ENCODE measurements around the gene DEUP1.

DEUP1 gene

DNA sequence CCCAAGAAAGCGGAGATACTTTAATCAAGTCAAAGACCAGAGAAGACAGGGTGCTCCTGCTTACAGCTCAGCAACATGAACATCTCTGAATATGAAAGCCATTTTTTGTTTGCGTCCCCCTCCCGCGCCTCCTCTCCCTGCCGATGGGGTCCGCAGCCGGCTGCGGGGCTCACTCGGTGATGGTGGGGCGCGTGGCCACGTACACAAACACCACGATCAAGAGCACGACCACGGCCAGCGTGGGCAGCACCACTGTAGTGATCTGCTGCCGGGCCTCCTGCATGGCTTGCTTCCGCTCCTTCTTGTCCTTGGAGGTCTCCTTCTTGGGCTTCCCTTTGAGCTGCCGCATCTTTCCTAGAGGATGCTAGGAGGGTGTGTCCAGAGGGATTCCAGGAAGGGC is 148.3 kb downstream of the DEUP1 start:
- DNase-seq (ENCODE audit: low read depth): no peak

DNA sequence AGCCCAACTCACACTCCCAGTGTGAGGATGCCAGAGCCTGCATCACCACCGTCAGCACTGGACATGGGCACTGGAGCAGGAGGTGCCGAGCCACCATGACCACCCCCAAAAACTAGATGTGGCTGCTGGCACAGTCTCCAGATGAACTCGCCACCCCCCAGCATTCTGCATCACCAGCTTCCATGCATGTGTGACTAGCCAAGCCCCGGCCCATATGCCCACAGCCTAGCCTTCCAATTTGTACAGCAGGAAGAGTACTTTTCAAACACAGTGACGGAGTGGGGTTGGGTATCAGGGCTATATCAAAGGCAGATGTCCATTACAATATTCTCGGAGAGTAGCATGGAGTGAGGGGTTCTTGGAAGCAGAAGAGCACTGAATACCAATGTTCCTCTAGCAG is 149.7 kb downstream of the DEUP1 start:
- DNase-seq (ENCODE audit: low read depth): no peak

DNA sequence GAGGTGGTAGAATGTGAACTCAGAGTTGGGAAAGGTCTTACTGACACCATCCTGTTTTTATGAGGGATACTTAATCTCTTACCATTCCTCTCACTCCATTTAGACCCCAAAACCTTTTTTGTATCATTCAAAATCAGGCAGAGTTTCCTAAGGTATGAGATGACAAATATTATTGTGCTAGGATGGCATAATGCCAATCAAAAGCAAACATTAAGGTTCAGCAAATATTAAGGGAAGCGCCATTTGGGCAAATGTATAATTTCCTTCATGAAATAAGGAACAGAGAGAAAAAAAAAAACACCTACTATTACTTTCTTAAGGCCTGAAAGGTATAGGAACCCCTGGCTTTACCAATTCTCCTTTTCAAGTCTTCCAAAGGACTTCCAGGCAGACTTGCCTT is 150.2 kb downstream of the DEUP1 start:
- DNase-seq (ENCODE audit: low read depth): no peak

DNA sequence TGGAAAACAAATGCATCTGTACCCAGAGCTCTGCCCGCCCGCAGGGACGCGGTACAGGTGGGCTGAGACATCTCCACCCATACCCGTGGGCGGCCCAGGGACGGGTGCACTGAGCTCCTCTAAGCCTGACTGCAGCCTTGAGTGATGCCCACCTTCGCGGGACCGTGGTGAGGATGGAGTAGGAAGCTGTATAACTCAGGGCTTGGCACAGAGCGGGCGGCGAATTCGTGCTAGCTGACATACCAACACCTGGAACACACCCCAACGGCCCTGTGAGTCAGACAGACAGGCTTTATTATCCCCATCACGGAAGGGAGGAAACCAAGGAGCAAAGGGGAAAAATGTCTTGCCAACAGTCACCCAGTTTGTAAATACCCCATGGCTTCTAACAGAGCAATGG is 150.7 kb downstream of the DEUP1 start:
- no peak for DNase-seq (ENCODE audit: low read depth)

DNA sequence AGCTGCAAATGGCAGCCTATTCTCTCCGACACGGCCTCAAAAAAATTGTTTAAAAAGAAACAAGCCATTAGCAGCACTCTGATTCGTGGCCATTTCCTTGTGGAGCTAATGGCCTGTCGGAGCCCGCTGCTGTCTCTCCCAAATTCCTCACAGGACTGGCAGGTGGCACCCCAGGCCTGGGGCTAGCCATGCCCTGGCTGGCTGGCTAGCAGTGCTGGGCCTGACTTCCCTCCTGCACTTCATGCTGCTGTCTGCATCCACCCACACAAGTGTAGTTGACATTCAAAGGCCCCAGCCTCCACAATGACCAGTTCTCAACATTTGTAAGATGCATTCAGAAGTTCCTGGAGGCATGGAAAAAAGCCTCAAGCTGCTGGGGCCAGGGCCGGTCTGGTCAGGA is 151.2 kb downstream of the DEUP1 start:
- no peak for DNase-seq (ENCODE audit: low read depth)

DNA sequence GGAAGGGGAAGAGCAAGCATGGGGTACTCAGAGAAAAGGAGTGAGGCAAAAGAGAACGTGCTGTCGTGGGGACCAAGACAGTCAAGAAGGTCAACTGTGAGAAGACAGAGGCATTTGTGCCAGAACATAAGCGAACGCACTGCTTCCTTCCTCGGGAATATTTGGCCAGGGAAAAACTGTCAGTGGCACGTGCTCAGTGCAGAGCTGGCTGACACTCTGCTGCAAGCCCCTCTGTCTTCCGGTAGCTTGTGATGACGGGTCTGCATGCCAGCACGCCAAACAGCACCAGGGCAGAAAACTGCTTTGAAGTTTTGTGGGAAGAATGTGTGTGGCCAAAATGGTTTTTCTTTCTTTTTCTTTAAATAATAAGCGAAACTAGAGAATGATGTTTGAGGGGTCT is 152.0 kb downstream of the DEUP1 start:
- no peak for DNase-seq (ENCODE audit: low read depth)

DNA sequence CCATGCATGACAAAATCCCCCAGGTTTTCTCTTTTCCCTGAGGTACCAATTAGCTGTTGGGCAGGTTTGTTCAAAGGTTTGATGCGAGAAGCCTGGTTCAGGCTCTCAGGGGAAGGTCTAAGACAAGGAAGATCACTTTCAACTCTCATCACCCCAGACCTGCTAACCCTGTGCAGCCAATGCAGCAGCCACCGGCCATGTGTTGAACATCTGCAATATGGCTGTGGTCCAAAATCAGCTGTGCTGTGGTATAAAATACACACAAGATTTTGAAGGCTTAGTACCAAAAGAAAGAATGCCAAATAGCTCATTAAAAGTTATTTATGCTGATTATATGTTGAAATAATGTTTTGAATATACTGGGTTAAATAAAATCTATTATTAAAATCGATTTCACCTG is 154.2 kb downstream of the DEUP1 start:
- DNase-seq (ENCODE audit: low read depth): no peak

DNA sequence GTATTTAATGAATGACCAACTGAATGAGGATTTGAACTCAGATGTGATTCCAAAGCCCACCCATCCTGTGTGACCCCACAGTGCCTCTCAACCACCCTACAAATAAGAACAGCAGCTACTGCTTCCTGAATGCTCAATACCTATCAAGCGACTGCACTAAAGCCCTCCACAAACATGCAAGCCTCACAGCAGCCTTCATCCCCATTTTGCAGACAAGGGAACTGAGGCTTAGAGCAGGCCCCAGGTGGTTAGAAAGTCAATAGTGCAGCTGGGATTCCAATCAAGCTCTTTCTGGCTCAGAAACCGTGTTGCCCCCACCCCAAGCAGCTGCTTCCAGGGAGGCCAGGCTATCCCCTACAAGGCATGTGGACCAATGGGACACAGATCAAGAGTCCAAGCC is 155.4 kb downstream of the DEUP1 start:
- DNase-seq (ENCODE audit: low read depth): no peak

DNA sequence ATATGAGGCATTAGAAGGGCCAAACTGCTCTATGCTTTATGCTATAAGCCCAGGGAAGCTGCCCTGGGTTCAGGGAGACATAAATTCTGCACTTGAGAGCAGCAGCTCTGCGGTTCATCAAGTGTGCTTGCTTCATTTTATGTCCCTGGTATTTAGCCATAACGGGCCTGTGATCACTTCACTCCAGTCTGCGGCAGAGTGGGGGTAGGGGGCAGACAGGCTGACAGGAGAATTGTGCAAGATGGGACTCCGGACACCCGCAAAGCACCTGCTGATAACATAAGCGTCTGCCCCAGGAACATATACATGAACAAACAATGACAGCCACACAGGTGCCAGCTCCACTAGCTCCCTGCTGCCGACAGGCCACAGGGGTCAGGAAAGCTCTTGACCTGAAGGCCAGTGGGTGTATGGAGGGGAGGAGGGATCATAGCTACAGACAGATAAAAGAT is 156.5 kb downstream of the DEUP1 start:
- no peak for DNase-seq (ENCODE audit: low read depth)
